Activated naive CD4-positive, alpha-beta T cell treated with anti-CD3 and anti-CD28 coated beads, Interleukin-2, amount 10 ng/mL, durations not matched to agents 7 days and 5 days (primary cell): ENCODE results near the gene CAMK1D.

Experiments used
- CTCF ChIA-PET: fragments of 350-600 bp; sonication (Branson Sonifier 250); formaldehyde crosslinking; loops from one replicate; lab custom pipeline; 2021; ENCODE audit warnings: antibody characterized with exemption; lab: Charles Lee
- DNase-seq: peaks from one replicate; pipeline ENCODE4 v3.0.0-alpha.2; 2020
- H3K27ac Mint-ChIP-seq: one replicate; pipeline ENCODE4 v1.8.0; 2021; ENCODE audit warnings: mild to moderate bottlenecking, moderate library complexity, mixed read lengths
- H3K27me3 Mint-ChIP-seq: one replicate; pipeline ENCODE4 v1.8.0; 2021; ENCODE audit warnings: mild to moderate bottlenecking, mixed read lengths
- H3K36me3 Mint-ChIP-seq: one replicate; pipeline ENCODE4 v1.8.0; 2021; ENCODE audit warnings: mixed read lengths
- H3K4me1 Mint-ChIP-seq: one replicate; pipeline ENCODE4 v1.8.0; 2021; ENCODE audit warnings: mixed read lengths
- H3K4me3 Mint-ChIP-seq: one replicate; pipeline ENCODE4 v1.8.0; 2021; ENCODE audit warnings: mild to moderate bottlenecking, moderate library complexity, mixed read lengths
- H3K9me3 Mint-ChIP-seq: one replicate; pipeline ENCODE4 v1.8.0; 2021; ENCODE audit warnings: mixed read lengths

The CAMK1D gene

DNA sequence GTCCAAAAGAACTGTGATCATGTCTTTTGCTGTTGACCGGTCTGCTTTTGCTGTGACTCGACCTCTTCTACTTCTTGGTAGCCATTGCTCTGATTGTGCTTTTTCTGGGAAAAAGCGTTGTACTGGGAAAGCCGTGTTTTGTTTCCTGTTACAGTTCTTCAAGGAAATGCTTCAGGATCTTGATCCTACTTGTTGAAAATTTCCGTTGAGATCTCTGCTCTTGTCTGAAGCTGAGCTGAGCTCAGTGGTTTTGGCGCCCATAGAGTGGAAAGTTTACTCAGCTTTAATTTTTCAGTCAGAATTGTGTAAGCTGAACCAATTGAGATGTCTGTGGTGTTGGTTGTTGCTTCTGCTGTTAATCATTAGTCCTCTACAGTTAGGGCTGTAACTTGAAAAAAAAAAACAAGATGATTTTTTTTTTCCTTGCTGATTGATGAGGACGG lies 349.9 kb downstream of the CAMK1D start:
- H3K27me3 Mint-ChIP-seq: no peaks in the 10 kb centered on the region
- no peak overlapping the region for H3K4me3 Mint-ChIP-seq
- H3K27ac Mint-ChIP-seq: no peak overlapping the region
- peaks cover 11% of the 10 kb centered on the region for H3K4me1 Mint-ChIP-seq
- no peaks in the 10 kb centered on the region for H3K9me3 Mint-ChIP-seq
- CTCF ChIA-PET: interaction anchor here (1.2 kb wide), 1 partner anchor 13 kb away, joined by 4 read pairs; no protein-coding TSS in a partner anchor
- DNase-seq: no peak
- no peaks in the 10 kb centered on the region for H3K36me3 Mint-ChIP-seq

DNA sequence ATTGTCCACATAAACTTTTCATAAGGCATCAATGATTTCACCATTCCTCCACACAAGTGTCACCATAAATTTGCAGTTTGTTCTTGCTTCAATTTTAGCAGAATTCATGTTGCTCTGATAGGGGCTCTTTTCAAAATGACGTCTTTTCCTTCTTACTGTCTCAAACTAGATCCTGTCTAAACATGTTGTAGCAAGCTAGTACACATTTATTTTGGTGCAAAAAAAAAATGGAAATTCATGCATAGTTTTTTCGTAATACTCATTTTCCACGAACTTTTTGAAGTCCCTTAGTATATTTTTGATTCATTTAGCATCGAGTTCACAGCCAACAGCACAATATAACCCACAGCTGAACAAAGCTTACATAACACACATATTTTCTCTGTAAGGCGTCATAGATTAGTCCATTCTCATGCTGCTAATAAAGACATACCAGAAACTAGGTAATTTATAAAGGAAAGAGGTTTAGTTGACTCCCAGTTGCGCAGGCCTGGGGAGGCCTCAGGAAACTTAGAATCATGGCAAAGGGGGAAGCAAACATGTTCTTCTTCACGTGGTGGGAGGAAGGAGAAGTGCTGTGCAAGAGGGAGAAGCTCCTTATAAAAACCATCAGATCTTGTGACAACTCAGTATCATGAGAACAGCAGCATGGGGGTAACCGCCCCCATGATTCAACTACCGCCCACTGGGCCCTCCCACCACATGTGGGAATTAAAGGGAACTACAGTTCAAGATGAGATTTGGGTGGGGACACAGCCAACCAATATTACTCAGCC lies 350.6 kb downstream of the CAMK1D start:
- no peak overlapping the region for H3K4me3 Mint-ChIP-seq
- peaks cover 11% of the 10 kb centered on the region for H3K4me1 Mint-ChIP-seq
- CTCF ChIA-PET: interaction anchor here (1.2 to 1.6 kb wide), 2 partner anchors 11 to 13 kb away, joined by 4 to 6 read pairs; no protein-coding TSS in a partner anchor
- no peaks in the 10 kb centered on the region for H3K36me3 Mint-ChIP-seq
- no peaks in the 10 kb centered on the region for H3K27me3 Mint-ChIP-seq
- peak overlapping the region; percentile 45 for H3K27ac Mint-ChIP-seq
- no peak for DNase-seq
- H3K9me3 Mint-ChIP-seq: no peaks in the 10 kb centered on the region

DNA sequence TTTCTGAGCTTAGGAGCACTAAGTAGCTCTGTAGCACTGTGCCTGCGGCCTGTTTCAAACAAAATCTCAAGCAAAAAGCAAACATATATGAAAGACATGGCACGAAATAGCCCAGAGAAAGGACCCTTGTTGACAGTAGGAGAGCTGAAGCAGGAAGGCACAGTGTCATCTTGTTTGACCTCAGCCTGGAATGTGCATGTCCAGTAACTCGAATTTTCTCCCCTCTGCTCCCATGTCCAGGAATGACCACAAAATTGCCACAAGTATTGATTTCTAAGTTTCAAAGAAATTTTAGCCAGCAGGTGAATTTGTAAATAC lies 351.2 kb downstream of the CAMK1D start:
- Mint-ChIP-seq H3K4me3 (no peak overlapping the region), H3K4me1 (peaks cover 11% of the 10 kb centered on the region), H3K27me3 (no peaks in the 10 kb centered on the region)

DNA sequence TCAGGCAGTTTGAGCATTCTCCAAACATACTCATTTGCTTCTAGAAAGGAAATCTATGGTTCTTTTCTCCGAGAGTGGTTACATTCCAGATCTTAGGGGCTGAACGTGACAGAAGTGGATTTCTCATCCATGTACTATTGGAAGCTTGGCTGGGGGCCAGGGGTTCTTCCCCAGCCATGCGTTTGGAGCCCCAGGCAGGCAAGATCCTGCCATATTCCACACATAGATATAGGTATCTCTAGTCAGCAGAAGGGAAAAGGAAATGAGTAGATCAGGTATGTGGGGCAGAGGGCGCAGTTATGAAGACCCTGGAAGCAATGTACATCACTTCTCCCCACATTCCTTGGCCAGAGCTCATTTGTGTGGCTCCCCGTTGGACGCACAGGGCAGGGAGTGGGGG lies 352.3 kb downstream of the CAMK1D start:
- Mint-ChIP-seq H3K4me3 (no peak overlapping the region), H3K9me3 (no peaks in the 10 kb centered on the region), H3K4me1 (peaks cover 11% of the 10 kb centered on the region), H3K27me3 (no peaks in the 10 kb centered on the region), H3K36me3 (no peaks in the 10 kb centered on the region), H3K27ac (no peak overlapping the region)
- CTCF ChIA-PET: interaction anchor here (1.2 to 1.9 kb wide), 3 partner anchors 9 to 486 kb away, joined by 3 to 10 read pairs (median 5); no protein-coding TSS in a partner anchor
- DNase-seq: no peak

More for the DNA sequence above, 351.2 kb downstream of the CAMK1D start:
- Mint-ChIP-seq H3K9me3 (no peaks in the 10 kb centered on the region), H3K36me3 (no peaks in the 10 kb centered on the region), H3K27ac (no peak overlapping the region)
- CTCF ChIA-PET: interaction anchor here (1.2 to 1.6 kb wide), 2 partner anchors 10 to 12 kb away, joined by 4 to 6 read pairs; no protein-coding TSS in a partner anchor
- DNase-seq: no peak

DNA sequence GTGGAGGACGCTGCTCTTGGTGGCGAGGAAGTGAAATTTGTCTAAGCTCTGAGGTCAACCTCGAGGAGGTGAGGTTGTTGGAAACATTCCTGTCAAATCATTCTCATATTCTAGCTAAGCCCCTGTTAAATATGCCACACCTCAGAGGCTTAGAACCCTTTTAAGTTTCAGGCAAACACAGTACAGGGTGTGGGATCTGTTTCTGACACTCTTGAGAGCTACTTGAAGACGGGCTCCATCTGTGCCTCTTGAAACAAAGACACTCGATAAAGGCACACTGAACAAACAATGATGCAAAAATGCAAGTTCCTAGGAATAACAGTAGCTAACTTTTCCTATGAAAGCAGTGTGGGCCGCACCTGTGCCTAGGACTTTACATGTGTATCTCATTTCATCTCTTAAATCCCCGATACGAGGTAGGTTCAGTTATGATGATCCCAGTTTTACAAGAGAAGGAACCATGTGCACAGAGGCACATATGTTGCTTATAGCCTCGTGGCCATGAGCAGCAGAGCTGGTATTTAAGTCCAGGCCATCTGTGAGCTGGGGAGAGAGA lies 352.9 kb downstream of the CAMK1D start:
- CTCF ChIA-PET: interaction anchor here (1.2 to 1.9 kb wide), 3 partner anchors 9 to 487 kb away, joined by 3 to 10 read pairs (median 5); no protein-coding TSS in a partner anchor
- Mint-ChIP-seq H3K4me1 (peaks cover 11% of the 10 kb centered on the region), H3K27me3 (no peaks in the 10 kb centered on the region), H3K36me3 (no peaks in the 10 kb centered on the region), H3K4me3 (no peak overlapping the region), H3K27ac (no peak overlapping the region), H3K9me3 (no peaks in the 10 kb centered on the region)
- DNase-seq: no peak

DNA sequence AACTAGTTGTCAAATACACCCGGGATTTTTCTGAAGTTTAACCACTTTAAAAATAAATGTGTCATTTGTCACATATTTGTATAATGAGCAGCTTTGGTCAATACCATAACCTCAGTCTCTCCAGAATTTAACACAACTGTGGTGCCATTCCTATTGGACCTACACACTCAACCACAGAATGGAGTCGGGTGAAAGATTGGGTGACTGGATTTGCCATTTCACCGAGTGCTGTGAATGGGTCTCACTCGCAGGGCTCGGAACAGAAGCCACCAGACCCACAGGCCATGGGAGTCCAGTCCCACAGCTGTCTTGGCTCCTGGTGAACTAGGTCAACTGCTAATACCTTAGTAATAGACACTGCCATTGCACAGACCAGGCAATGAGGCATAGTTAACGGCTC lies 353.8 kb downstream of the CAMK1D start:
- H3K27me3 Mint-ChIP-seq: no peaks in the 10 kb centered on the region
- no peaks in the 10 kb centered on the region for H3K9me3 Mint-ChIP-seq
- no peak overlapping the region for H3K27ac Mint-ChIP-seq
- H3K4me1 Mint-ChIP-seq: peaks cover 11% of the 10 kb centered on the region
- H3K4me3 Mint-ChIP-seq: no peak overlapping the region
- no peaks in the 10 kb centered on the region for H3K36me3 Mint-ChIP-seq
- DNase-seq: no peak
- CTCF ChIA-PET: interaction anchor here (1.4 to 1.9 kb wide), 2 partner anchors 8 to 47 kb away, joined by 5 to 10 read pairs; no protein-coding TSS in a partner anchor

DNA sequence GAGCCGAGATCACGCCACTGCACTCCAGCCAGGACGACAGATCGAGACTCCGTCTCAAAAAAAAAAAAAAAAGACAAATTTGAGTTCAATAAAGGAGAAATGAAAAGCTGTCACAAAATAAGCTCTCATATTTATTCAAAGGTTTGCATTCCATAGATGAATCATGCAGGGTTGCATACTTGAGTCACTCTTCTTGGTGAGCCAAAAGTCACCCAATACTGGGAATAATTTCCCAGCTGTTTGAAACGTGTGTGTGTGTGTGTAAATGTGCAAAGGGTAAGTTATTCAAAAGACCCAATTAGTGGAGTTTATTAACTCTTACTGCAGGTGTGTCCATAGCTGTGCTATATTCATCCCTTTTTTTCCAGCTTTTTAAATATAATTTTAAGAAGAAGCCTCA lies 354.5 kb downstream of the CAMK1D start:
- no peaks in the 10 kb centered on the region for H3K27me3 Mint-ChIP-seq
- CTCF ChIA-PET: interaction anchor here (0.6 to 1.2 kb wide), 3 partner anchors 26 to 473 kb away, joined by 3 to 4 read pairs (median 3); no protein-coding TSS in a partner anchor
- DNase-seq: no peak
- no peaks in the 10 kb centered on the region for H3K36me3 Mint-ChIP-seq
- H3K9me3 Mint-ChIP-seq: no peaks in the 10 kb centered on the region
- H3K4me1 Mint-ChIP-seq: peaks cover 11% of the 10 kb centered on the region
- H3K4me3 Mint-ChIP-seq: no peak overlapping the region
- H3K27ac Mint-ChIP-seq: no peak overlapping the region

DNA sequence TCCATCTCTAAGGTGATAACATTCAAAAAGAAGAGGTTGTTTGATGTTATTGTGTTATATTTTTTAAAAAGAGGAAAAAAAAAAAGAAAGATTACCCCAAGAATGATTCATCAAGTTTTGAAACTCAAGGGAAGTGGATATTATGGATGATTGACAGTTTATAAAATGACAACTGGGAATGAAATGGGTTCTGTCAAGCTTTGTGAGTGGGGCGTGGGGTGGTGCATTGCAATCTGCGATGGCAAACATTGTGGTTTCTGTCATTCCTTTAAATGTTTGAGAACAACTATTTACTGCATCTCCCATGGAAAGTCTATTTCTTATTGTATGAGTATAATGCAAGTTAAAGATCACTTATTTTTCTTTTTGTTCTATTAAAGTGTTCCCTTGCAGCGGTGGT lies 355.1 kb downstream of the CAMK1D start:
- no peak overlapping the region for H3K27ac Mint-ChIP-seq

DNA sequence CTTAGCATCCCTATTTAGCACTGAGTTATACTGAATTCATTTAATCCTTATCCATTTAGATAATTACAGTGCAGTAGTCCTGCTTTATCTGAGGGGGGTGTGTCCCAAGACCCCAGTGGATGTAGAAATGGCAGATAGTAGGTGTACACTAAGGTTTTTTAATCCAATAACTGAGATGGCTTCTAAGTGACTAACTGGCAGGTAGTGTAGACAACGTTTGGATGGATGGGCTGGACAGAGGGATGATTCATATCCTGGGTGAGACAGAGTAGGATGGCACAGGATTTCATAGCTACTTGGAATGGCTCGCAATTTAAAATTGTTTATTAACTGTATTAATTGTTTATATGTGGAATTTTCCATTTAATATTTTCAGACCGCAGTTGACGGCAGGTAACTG lies 356.6 kb downstream of the CAMK1D start:
- Mint-ChIP-seq H3K27ac (no peak overlapping the region), H3K4me1 (peaks cover 9% of the 10 kb centered on the region), H3K36me3 (no peaks in the 10 kb centered on the region), H3K9me3 (no peaks in the 10 kb centered on the region), H3K27me3 (no peaks in the 10 kb centered on the region), H3K4me3 (no peak overlapping the region)
- CTCF ChIA-PET: no interaction called here
- DNase-seq: no peak

More for the DNA sequence above, 355.1 kb downstream of the CAMK1D start:
- no peak overlapping the region for H3K4me3 Mint-ChIP-seq
- no peak for DNase-seq
- no peaks in the 10 kb centered on the region for H3K27me3 Mint-ChIP-seq
- H3K36me3 Mint-ChIP-seq: no peaks in the 10 kb centered on the region
- H3K9me3 Mint-ChIP-seq: no peaks in the 10 kb centered on the region
- H3K4me1 Mint-ChIP-seq: peaks cover 4% of the 10 kb centered on the region
- CTCF ChIA-PET: interaction anchor here (1.2 kb wide), 1 partner anchor 25 kb away, joined by 3 read pairs; no protein-coding TSS in a partner anchor

DNA sequence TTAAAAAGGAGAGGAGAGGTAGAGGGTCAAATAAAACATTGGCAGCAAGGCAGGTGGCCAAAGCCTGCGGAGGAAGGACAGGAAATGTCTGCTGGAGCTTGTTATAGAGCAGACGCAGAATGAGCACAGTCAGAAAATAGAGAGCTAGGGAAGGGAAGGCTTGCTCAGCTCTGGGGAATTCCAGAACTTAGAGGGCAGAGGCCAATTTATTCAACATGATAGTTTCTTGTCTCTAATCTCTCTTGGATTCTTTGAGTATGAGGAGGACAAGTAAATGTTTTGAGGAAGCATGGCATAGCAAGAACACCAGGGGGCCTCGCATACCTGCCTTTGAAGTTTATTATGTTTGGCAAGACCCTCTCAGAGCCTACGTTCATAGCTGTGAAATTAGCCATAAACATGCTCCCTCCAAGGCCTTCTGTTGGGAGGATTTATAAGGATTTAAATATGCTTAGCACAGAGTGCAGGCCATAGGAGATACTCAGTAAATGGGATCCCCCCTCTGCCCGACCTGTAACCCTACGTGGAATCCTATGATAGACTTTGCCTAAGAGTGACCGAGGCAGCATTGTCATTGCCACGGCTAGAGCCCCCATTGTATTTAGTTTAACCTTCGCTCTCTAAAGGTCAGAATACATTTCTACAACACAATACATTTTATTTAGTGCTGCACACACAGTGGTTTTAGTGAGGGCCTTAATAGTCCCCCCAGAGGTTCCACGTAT lies 358.3 kb downstream of the CAMK1D start:
- CTCF ChIA-PET: interaction anchor here (0.7 to 6.6 kb wide), 5 partner anchors 18 to 494 kb away, joined by 3 to 72 read pairs (median 4); no protein-coding TSS in a partner anchor
- Mint-ChIP-seq H3K4me1 (peaks cover 22% of the 10 kb centered on the region), H3K9me3 (no peaks in the 10 kb centered on the region), H3K27ac (no peak overlapping the region), H3K36me3 (no peaks in the 10 kb centered on the region), H3K4me3 (no peak overlapping the region), H3K27me3 (no peaks in the 10 kb centered on the region)
- DNase-seq: no peak

DNA sequence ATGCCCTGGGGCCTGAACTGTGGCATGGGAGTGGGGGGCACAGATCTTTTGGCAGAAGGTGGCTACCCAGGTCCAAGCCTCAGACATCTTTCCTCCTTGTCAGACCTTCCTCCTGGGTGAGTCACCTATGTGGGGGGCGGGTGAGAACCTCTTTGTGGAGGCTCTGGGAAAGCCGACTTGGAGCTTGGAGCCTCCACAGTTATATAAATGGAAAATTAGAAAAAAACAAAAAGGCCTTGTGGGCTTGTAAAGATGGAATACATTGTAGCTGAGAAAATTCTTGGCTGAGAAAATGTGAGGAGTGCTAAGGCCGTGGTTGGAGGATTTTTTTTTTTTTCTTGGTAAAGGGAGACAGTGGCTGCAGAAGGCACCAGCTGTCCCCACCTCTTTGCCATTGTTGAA lies 359.7 kb downstream of the CAMK1D start:
- peaks cover 22% of the 10 kb centered on the region for H3K4me1 Mint-ChIP-seq

DNA sequence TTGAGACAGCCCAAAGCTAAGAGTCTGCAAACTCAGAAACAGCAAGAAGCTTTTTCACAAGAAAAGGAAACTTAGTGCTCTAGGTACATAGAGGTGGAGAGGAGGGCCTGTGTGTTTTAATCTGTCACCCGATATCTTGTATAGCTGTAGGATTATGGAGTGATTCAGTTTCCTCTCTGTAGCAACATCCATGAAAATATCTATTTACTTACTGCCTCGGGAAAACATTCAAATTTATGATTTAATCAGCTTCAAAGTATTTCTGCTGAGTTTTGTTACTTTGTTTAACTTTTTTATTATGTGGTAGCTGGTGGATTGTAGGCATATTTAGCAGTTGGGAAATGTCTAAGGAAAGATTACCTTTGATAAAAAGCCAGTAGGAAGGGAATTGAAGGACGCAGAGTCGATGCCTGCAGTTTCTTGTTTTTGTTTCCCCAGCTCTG lies 360.2 kb downstream of the CAMK1D start:
- Mint-ChIP-seq H3K27ac (no peak overlapping the region), H3K9me3 (no peaks in the 10 kb centered on the region), H3K4me3 (no peak overlapping the region), H3K4me1 (peaks cover 22% of the 10 kb centered on the region), H3K36me3 (no peaks in the 10 kb centered on the region), H3K27me3 (no peaks in the 10 kb centered on the region)
- CTCF ChIA-PET: interaction anchor here (0.6 to 6.6 kb wide), 9 partner anchors 8 to 494 kb away, joined by 3 to 72 read pairs (median 9); no protein-coding TSS in a partner anchor
- no peak for DNase-seq

More for the DNA sequence above, 359.7 kb downstream of the CAMK1D start:
- CTCF ChIA-PET: interaction anchor here (0.6 to 6.6 kb wide), 7 partner anchors 9 to 495 kb away, joined by 3 to 72 read pairs (median 9); no protein-coding TSS in a partner anchor
- no peak for DNase-seq
- Mint-ChIP-seq H3K36me3 (no peaks in the 10 kb centered on the region), H3K9me3 (no peaks in the 10 kb centered on the region), H3K27me3 (no peaks in the 10 kb centered on the region), H3K4me3 (no peak overlapping the region), H3K27ac (no peak overlapping the region)

DNA sequence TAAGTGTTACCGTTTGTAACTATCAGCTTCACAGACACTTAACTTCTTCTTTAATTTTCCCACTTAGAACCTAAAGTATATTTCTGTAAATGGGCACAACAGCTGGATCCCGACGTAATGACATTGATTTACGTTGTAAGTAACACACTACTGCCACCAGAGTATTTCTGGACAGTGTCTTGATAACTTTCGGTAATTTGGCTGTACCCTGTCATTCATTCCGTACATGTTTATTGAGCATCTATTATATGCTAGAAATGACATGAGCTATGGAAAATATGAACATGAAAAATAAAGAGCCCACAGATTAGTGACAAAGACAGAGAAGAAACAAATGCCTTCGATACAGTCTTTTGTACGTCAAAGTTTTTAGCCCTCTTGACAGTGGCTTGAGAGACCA lies 360.8 kb downstream of the CAMK1D start:
- Mint-ChIP-seq H3K4me1 (peaks cover 22% of the 10 kb centered on the region), H3K27me3 (no peaks in the 10 kb centered on the region), H3K36me3 (no peaks in the 10 kb centered on the region), H3K9me3 (no peaks in the 10 kb centered on the region), H3K27ac (no peak overlapping the region), H3K4me3 (no peak overlapping the region)
- DNase-seq: no peak
- CTCF ChIA-PET: interaction anchor here (0.9 to 6.6 kb wide), 11 partner anchors 8 to 494 kb away, joined by 3 to 72 read pairs (median 9); no protein-coding TSS in a partner anchor
